NCI-H1105 treated with DMSO at 0.1 percent for 48 hours (cell line): ENCODE data around the gene PELI3.

Experiments used
- DNase-seq: peaks from one replicate; lab custom pipeline; 2025; lab: John Stamatoyannopoulos, UW

The PELI3 gene

DNA sequence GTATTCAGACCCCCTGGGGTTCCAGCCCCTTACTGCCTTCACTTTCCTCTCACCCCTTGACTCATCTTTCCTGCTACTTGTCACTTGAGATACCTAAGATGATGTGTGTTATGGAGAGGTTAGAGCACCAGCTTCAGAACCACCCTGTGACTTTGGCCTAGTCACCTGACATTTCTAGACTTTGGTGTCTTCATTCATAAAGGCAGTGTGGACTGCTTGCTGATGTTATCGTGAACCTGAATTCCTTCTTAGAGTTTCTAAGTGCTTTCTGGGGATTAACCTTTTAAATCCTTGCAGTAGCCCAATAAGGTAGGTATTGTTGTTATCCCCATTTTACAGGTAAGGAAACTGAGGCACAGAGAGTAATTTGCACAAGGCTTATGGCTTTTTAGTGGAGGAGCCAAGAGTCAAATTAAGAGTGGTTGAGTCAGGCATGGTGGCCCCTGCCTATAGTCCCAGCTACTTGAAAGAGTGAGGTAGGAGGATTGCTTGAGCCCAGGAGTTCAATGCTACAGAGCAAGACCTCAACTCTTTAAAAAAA, 38.6 kb downstream of the PELI3 start:
- no peak for DNase-seq

- no peak for DNase-seq
These were observed 42.4 kb downstream of the PELI3 start for GRCh38 chr11:66509131-66509561.

DNA sequence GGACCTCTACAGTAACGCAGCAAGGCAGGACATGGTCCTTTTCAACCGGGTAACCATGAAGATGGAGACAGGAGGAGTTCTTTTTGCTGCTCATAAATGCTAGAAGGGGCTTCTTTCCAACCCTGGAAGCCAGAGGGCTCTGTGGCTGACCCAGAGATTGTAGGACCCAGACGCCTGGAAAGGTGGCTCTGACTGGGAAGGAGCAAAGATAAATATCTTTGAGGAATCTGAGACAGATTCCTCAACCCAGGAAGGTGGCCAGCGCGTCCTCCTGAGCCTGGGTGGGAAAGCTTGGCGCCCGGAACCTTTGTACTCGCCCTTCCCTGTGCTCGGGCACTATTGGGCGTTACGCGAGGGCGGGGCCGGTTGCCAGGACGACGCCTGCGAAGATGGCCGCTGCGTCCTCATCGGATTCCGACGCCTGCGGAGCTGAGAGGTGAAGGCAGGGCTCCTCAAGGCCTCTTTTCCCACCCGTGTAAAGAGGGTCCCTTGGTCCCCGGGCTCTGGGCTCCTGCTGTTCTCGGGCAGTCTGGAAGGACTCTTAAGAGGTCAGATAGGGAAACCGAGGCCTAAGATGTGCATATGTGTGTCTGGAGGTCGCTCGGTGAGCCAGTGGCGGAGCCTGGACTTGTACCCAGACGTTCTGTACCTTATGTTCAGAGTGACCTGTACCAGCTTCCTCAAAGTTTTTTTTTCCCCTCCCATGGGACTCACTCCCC, 43.7 kb downstream of the PELI3 start, which contains the start of gene BBS1:
TSS of gene BBS1 (plus strand) at position 365 of the 719 bp plus-strand sequence. CDS start at position 390, 25 bp downstream.
- peak; percentile 74 for DNase-seq

DNA sequence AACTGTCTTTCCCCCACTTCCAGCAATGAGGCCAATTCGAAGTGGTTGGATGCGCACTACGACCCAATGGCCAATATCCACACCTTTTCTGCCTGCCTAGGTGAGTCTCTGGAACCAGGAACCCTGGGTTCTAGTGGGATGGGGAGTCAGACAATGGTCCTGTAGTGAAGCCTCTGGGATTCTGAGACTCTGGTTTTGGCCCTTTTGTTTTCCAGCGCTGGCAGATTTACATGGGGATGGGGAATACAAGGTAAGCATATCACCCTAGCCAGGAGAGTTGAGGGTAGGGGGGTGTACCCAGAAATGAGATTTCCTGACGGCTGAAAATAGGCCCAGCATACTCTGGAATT, 44.3 kb downstream of the PELI3 start:
- no peak for DNase-seq

DNA sequence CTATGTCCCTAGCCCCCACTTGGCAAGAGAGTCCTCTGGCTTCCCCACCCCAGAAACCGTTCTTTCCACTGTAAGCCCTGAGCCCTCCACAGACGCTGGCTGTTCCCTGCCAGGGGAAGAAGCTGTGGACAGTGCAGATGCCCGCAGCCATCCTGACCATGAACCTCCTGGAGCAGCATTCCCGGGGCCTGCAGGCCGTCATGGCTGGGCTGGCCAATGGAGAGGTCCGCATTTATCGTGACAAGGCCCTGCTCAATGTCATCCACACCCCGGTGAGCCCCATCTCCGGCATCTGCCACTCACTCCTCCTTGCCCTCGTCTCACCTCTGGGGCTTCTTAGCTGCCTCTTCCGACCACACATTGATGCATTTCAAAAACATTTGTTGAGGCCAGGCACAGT, 56.9 kb downstream of the PELI3 start:
- DNase-seq = no peak

GRCh38 chr11:66524304-66525040, 57.8 kb downstream of the PELI3 start:
- DNase-seq = no peak
